GM12873 (cell line): ENCODE measurements around the gene SMAD6.

Source experiments
- TF ChIP-seq, protein P1 (sequence below): IDR thresholded peaks from 2 replicates; pipeline ENCODE4 v1.5.1; 2012; ENCODE audit warnings: low read depth, mild to moderate bottlenecking, moderate library complexity, low read length, control low read depth; ENCODE audit not compliant: insufficient read depth; ENCODE audit errors: missing control alignments

Gene SMAD6

GRCh38 chr15:66823601-66824000 is 121.6 kb downstream of the SMAD6 start:
- TF ChIP-seq, protein P1, sequence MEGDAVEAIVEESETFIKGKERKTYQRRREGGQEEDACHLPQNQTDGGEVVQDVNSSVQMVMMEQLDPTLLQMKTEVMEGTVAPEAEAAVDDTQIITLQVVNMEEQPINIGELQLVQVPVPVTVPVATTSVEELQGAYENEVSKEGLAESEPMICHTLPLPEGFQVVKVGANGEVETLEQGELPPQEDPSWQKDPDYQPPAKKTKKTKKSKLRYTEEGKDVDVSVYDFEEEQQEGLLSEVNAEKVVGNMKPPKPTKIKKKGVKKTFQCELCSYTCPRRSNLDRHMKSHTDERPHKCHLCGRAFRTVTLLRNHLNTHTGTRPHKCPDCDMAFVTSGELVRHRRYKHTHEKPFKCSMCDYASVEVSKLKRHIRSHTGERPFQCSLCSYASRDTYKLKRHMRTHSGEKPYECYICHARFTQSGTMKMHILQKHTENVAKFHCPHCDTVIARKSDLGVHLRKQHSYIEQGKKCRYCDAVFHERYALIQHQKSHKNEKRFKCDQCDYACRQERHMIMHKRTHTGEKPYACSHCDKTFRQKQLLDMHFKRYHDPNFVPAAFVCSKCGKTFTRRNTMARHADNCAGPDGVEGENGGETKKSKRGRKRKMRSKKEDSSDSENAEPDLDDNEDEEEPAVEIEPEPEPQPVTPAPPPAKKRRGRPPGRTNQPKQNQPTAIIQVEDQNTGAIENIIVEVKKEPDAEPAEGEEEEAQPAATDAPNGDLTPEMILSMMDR: no peak

DNA sequence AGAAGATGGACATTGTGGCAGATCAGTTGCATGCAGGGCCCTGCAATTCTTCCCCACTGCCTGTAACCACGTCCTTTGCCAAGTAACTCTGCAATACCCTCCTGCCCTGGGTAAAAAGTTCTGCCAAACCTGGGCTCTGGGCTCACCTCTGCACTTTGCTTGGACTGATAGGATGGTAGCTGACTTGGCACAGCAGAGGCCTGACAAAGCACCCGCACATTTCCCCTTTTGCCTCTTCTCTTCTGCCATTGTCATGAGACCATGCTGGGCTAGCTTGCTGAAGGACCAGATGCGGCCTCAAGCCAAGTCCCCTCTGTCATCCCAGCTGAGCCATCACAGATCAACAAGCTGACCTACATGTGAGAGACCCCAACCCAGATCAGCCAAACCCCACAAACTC is 122.4 kb downstream of the SMAD6 start:
- TF ChIP-seq, protein P1: no peak

DNA sequence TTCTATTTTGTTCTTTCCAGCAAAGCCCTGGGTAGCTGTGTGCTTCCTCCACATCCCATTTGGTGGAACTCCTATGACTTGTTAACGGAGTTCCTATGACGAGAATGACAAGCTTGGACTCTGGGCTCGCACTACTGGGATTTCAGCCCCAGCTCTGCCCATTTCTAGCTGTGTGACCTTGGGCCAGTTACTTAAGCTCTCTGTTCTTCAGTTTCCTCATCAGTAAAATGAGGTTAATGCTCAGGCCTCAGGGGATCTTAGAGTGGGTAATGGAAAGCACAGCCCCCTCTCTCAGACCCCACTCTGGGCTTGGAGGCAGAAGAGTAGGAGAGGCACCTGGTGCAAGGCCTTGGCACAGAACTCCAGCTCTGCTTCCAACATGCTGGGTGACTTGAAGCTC is 123.1 kb downstream of the SMAD6 start:
- TF ChIP-seq, protein P1: no peak

DNA sequence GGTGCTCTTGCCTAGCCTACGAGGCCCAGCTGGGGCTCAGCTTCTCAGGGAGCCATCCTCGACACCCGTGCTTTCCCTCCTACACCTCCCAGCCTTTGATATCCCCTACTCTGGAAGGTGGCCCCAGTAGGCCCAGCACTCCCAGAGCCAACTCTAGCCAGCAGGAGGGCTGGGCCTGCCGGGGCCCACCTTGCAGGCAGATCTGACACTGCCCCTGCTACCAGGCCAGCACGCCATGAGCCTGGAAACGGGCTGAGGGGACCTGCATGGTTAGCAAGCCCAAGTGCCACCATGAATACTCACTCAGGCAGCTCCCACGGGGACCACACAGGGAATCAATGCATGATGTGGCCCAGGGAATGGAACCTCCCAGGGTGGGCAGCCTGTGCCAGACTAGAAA is 123.7 kb downstream of the SMAD6 start:
- TF ChIP-seq, protein P1: no peak

DNA sequence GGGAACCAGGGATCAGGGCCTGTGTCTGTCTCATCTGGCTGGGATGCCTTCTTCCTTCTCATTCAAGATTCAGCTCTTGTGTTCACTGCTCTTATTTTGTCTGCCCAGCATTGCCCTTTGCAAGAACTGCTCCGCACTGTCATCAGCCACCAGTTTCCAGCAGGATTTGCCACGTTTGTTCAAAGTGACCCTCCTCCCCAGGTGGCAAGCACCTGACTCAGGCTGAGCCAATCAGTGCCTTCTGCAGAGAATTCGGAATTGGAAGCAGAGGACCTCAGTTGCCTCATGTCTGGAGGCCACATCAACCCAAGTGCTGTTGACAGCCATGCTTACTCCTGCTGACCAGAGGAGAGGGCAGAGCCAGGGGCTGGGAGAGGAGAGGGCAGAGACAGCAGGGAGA is 124.5 kb downstream of the SMAD6 start:
- TF ChIP-seq, protein P1: no peak

DNA sequence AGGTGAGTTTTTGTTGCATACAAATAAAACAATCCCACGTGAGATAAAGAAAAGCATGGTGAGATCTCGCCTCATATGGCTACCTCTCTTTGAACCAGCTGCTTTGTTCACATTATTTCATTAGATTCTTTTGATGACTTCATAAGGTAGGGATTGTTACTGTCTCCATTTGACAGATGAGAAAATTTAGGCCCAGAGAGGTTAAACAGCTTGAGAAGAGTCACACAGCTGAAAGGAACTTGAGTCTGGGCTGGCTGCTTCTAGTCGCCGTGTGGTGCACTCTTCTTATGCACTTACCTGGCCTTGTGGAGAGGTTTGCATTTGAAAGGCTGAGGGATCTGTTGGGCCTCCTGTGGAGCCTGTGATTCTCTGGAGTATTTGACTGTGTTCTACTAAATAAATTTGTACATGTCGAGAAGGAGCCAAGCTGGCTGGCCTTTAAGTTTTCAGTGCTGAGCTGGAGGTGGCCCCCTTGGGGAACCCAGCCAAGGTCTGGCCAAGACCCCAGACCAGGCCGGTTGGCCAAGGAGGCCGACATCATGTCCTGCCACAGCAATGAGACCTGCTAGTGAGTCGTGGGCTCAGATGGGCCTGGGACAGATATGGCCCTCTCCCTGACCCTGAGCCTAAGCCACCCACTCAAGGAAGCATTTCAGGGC is 125.1 kb downstream of the SMAD6 start:
- TF ChIP-seq, protein P1: no peak

- TF ChIP-seq, protein P1: no peak
Observed at GRCh38 chr15:66827698-66828055, 125.6 kb downstream of the SMAD6 start.

DNA sequence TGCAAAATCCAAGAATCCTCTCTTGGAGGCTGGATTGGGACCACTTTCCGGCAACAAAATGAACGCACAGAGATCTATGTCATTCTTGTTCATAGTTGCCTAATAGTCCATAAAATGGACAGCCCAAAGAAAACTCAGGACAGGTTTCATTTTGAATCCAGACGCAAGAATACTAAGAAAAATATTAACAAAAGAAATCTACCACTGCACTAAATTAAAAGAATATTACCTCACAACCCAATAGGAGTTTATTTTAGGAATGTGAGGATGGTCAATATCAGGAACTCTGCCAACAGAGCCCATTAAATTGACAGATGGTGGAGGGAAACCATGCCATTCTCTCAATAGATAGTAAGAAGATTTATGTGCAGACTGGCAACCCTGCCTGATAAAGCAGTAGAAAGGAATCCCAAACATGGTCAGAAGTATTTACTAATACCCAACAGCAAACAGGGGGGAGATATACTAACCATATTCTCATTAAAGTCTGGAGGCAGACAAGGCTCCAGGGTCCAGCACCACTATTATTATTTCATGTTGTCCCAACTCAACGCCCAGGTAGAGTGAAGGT is 127.6 kb downstream of the SMAD6 start:
- TF ChIP-seq, protein P1: no peak
